ENCODE measurements around the gene KLHDC3. TPM values are rescaled to one million over a fixed set of nuclear protein-coding genes. Genes with fewer than 3 reads are reported as not detected.

KLHDC3 gene
- total and polyA plus RNA-seq, 2 of the 8 experiments (the other 6 are each of a cell fraction or from before 2014, with no cell fraction given) = 181 to 203 TPM

DNA sequence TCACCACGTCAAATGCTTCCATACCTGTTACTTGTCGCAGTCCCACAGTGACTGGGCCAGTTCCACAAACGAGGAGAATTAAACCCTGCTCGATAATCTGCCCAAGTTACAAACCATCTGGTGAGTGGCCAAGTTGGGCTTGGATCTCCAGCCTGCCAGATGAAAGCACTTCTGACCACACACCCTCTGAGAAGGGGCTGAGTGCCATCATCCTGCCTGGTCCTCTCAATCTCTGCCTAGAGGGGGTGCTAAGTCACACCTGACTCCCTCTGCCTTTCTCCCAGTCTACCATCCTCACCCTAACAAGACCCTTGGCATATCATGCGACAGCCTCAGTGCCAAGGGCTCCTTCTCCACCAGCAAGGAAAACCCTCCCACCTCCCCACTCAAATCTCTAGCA lies 23.1 kb downstream of the KLHDC3 start:
- H3K56ac ChIP-seq (replicated peaks; ENCODE audit: insufficient read length, low read depth, low read length) = no peak overlapping the region
- no peak overlapping the region for H2BK15ac ChIP-seq (ENCODE audit: low read length)
- no peak overlapping the region for H3K4me2 ChIP-seq (ENCODE audit: insufficient read depth in 1 of 2, low read depth in 2 of 2, low read length in 2 of 2)
- no peak overlapping the region for H3K23ac ChIP-seq (ENCODE audit: insufficient read length)
- CTCF ChIA-PET (ENCODE audit: partially characterized antibody) = interaction anchor here (0.8 to 1.5 kb wide), 5 partner anchors 16 to 107 kb away, joined by 3 to 4 read pairs (median 4); partner anchors contain the start of gene RRP36
- peaks cover 2 to 18% of the 10 kb centered on the region in 2 experiments for H4K20me1 ChIP-seq (replicated peaks in 1 of 2; ENCODE audit: control insufficient read depth in 1 of 2, insufficient read depth in 2 of 2, low read length in 2 of 2)
- H3K4me3 ChIP-seq (ENCODE audit: extremely low read depth in 1 of 4, insufficient read depth in 2 of 4, low read depth in 3 of 4, low read length in 4 of 4) = no peak overlapping the region
- H4K5ac ChIP-seq (ENCODE audit: insufficient read length, low read depth, low read length) = no peak overlapping the region
- H2BK120ac ChIP-seq (replicated peaks; ENCODE audit: low read depth, low read length) = no peak overlapping the region
- no peak overlapping the region for H3K14ac ChIP-seq (ENCODE audit: insufficient read length)
- H3K18ac ChIP-seq (ENCODE audit: extremely low read depth, low read length) = no peak overlapping the region
- no peaks in the 10 kb centered on the region for H3K4me1 ChIP-seq (replicated peaks in 1 of 4; ENCODE audit: control insufficient read depth in 3 of 4, insufficient read depth in 4 of 4, low read length in 3 of 4)
- no peaks in the 10 kb centered on the region for H3K27me3 ChIP-seq (replicated peaks in 1 of 4; ENCODE audit: control insufficient read depth in 3 of 4, extremely low read depth in 1 of 4, insufficient read depth in 3 of 4, low read length in 3 of 4)
- no peaks in the 10 kb centered on the region for H3K79me1 ChIP-seq (ENCODE audit: low read depth, low read length)
- H3K36me3 ChIP-seq (ENCODE audit: control insufficient read depth in 2 of 4, insufficient read depth in 4 of 4, low read length in 3 of 4) = peaks cover 2 to 26% (median 13%) of the 10 kb centered on the region in 4 experiments; a peak in 4 of 8 replicates
- H2BK12ac ChIP-seq (ENCODE audit: low read depth, low read length) = no peak overlapping the region
- H3K23me2 ChIP-seq (ENCODE audit: low read depth, low read length) = peaks cover 2% of the 10 kb centered on the region; the same call in 1 of the 2 replicates
- H3K4ac ChIP-seq (replicated peaks; ENCODE audit: insufficient read length, low read depth, low read length) = no peak overlapping the region
- H2BK20ac ChIP-seq (ENCODE audit: low read length) = no peak overlapping the region
- H2AFZ ChIP-seq (ENCODE audit: low read length) = no peak overlapping the region
- no peak overlapping the region for H4K8ac ChIP-seq (ENCODE audit: extremely low read depth, insufficient read depth, low read length)
- no peak overlapping the region for H2BK5ac ChIP-seq (ENCODE audit: low read depth, low read length)
- H3K79me2 ChIP-seq (ENCODE audit: control insufficient read depth in 1 of 2, insufficient read depth in 2 of 2, low read length in 2 of 2) = no peaks in the 10 kb centered on the region
- no peak overlapping the region for H2AK5ac ChIP-seq (ENCODE audit: low read depth, low read length)
- POLR2A ChIA-PET (ENCODE audit: partially characterized antibody) = interaction anchor here (0.6 to 29.7 kb wide), 4 partner anchors 5 to 358 kb away, joined by 3 to 584 read pairs (median 294); partner anchors contain the start of genes CUL7, KLHDC3, MEA1 and RRP36
- no peak overlapping the region for H3K27ac ChIP-seq (ENCODE audit: low read depth, low read length)
- H4K91ac ChIP-seq (replicated peaks; ENCODE audit: insufficient read length, low read length) = no peak overlapping the region
- FAIRE-seq (no peak), DNase-seq (ENCODE audit: low read depth in 1 of 2, low spot score in 2 of 2) (no peak)
- no peak overlapping the region for H3K9ac ChIP-seq (replicated peaks in 1 of 4; ENCODE audit: extremely low read depth in 1 of 4, low read depth in 3 of 4, low read length in 3 of 4)
- WGBS, 2 experiments (ENCODE audit: extremely low coverage in 1 of 2, insufficient coverage in 1 of 2, insufficient read length in 1 of 2, insufficient replicate concordance in 2 of 2, low coverage in 1 of 2, low lambda C conversion rate in 2 of 2, missing lambda C conversion rate in 1 of 2) = 94% methylated on average over 5 of the region's 5 CpGs; no CpG with 5 or more reads in 1 of the 2 experiments
- no peaks in the 10 kb centered on the region for H3K9me3 ChIP-seq (ENCODE audit: insufficient read depth in 2 of 2, low read depth in 1 of 2, low read length in 1 of 2)
- TF ChIP-seq SUZ12 (IDR thresholded peaks at IDR 0.05; ENCODE audit: low read length) = no peak
- peak in 1 of 2 experiments; percentile 7; a peak in 1 of 4 replicates for TF ChIP-seq RAD21 (IDR thresholded peaks at IDR 0.05 in 1 of 2, conservative IDR thresholded peaks at IDR 0.05 in 1 of 2; ENCODE audit: low read depth in 2 of 2, low read length in 2 of 2)
- TF ChIP-seq, protein P1, sequence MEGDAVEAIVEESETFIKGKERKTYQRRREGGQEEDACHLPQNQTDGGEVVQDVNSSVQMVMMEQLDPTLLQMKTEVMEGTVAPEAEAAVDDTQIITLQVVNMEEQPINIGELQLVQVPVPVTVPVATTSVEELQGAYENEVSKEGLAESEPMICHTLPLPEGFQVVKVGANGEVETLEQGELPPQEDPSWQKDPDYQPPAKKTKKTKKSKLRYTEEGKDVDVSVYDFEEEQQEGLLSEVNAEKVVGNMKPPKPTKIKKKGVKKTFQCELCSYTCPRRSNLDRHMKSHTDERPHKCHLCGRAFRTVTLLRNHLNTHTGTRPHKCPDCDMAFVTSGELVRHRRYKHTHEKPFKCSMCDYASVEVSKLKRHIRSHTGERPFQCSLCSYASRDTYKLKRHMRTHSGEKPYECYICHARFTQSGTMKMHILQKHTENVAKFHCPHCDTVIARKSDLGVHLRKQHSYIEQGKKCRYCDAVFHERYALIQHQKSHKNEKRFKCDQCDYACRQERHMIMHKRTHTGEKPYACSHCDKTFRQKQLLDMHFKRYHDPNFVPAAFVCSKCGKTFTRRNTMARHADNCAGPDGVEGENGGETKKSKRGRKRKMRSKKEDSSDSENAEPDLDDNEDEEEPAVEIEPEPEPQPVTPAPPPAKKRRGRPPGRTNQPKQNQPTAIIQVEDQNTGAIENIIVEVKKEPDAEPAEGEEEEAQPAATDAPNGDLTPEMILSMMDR (IDR thresholded peaks at IDR 0.05; ENCODE audit: control extremely low read depth in 1 of 3, insufficient read depth in 1 of 3, low read depth in 1 of 3, low read length in 3 of 3) = peak in 1 of 3 experiments; percentile 27; a peak in 1 of 4 replicates

Data from H1 (cell line).